ENCODE results near the gene THSD7B. TPM values are rescaled to one million over a fixed set of nuclear protein-coding genes. Genes with fewer than 3 reads are reported as not detected.
A peak's percentile ranks its signal among the peaks of the same experiment; 100 is the strongest.

THSD7B gene
- total RNA-seq, 1 donor from 2014 or later: 0.14 TPM

DNA sequence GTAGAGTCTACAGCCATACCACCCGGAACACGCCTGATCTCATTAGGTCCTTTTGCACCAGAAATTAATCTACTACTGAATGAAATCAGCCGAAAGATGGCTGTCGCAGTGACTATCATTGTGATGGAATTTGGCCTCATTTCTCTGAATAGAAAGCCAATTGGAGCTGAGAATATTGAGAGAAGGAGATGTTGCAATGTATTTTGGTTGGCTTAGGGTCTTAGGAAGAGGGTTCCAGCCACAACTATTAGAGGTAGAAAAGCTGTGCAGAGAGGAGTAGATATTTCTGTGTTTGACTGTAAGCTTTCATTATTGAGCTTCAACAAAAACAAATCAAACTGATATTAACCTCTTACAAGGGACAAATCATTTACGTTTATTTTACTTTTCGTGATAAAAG, 98.1 kb downstream of the THSD7B start:
- Histone ChIP-seq H3K27me3 (no peaks in the 10 kb centered on the region), H3K27ac (no peak overlapping the region), H3K4me1 (no peaks in the 10 kb centered on the region), H3K4me3 (no peak overlapping the region), H3K9me3 (no peaks in the 10 kb centered on the region), H3K36me3 (no peaks in the 10 kb centered on the region)
- TF ChIP-seq, protein P1, sequence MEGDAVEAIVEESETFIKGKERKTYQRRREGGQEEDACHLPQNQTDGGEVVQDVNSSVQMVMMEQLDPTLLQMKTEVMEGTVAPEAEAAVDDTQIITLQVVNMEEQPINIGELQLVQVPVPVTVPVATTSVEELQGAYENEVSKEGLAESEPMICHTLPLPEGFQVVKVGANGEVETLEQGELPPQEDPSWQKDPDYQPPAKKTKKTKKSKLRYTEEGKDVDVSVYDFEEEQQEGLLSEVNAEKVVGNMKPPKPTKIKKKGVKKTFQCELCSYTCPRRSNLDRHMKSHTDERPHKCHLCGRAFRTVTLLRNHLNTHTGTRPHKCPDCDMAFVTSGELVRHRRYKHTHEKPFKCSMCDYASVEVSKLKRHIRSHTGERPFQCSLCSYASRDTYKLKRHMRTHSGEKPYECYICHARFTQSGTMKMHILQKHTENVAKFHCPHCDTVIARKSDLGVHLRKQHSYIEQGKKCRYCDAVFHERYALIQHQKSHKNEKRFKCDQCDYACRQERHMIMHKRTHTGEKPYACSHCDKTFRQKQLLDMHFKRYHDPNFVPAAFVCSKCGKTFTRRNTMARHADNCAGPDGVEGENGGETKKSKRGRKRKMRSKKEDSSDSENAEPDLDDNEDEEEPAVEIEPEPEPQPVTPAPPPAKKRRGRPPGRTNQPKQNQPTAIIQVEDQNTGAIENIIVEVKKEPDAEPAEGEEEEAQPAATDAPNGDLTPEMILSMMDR (IDR thresholded peaks at IDR 0.05): no peak
- intact Hi-C loops (cut with DNase I): no loop called here
- no peak for ATAC-seq
- DNase-seq: no peak

DNA sequence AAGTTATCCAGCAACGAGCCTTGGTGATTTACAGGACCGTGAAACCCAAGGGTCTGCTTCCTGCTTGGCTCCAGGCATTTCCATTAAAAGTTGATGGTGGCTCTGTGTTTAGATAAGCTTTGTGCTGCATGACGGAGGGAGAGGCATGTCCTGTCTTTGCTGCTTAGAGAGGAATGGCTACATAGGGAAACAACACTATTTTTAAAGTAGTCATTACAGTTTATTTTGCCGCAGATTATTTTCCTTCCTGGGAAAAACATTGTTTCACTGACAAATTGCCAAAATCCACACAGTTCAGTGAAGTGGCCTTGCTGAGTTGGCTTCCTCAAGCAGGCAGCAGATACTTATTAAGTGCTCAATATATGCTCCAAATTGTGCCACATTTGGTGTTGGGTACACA, 98.5 kb downstream of the THSD7B start:
- H3K27ac ChIP-seq: no peak overlapping the region
- H3K27me3 ChIP-seq: no peaks in the 10 kb centered on the region
- ATAC-seq (no peak), DNase-seq (no peak)
- TF ChIP-seq, protein P1 (IDR thresholded peaks at IDR 0.05): no peak
- H3K36me3 ChIP-seq: no peaks in the 10 kb centered on the region
- intact Hi-C loops (cut with DNase I): no loop called here
- H3K9me3 ChIP-seq: no peaks in the 10 kb centered on the region
- no peaks in the 10 kb centered on the region for H3K4me1 ChIP-seq
- no peak overlapping the region for H3K4me3 ChIP-seq

DNA sequence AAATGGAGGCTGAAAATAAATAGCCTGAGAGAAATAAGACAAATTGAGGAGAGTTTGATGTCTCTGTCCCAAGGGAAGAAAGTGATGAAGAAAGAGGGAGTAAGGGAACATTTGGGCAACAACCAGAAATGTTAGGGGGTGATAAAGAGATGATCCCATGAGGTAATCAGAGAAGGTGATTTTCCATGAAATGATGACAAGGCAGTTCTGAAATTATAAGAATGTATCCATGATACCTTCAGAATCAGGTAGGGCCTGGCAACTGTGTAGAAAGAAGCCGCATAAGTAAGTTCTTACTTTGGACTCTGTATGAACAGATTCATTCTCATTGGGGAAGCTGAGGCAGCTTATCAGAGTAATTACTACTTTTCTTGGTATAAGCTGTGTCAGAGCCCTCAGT, 106.1 kb downstream of the THSD7B start:
- Histone ChIP-seq H3K9me3 (no peaks in the 10 kb centered on the region), H3K36me3 (no peaks in the 10 kb centered on the region), H3K4me3 (no peak overlapping the region), H3K27me3 (no peaks in the 10 kb centered on the region), H3K27ac (no peak overlapping the region), H3K4me1 (no peaks in the 10 kb centered on the region)
- DNase-seq: no peak
- ATAC-seq: no peak
- TF ChIP-seq, protein P1 (IDR thresholded peaks at IDR 0.05): no peak
- intact Hi-C loops (cut with DNase I): no loop called here

DNA sequence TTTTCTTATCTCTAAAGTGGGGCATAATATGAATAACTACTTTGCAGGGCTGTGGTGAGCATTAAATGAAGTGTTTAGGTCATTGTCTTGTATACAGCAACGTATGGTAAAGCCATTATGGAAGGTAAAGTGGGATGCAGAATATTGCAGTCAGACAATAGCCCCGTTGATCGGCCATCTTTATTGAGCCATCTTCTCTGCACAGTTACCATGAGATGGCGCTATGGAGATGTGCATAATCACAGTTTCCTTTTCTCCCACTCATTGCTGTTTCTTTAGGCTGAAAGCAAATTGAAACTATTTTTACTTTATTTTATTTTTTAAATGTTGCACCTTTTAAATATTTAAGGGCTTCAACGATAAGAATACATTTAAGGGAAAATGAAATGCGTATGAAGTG, 108.9 kb downstream of the THSD7B start:
- DNase-seq (no peak), ATAC-seq (peak; percentile 41)
- H3K4me3 ChIP-seq: no peak overlapping the region
- H3K9me3 ChIP-seq: no peaks in the 10 kb centered on the region
- TF ChIP-seq, protein P1 (IDR thresholded peaks at IDR 0.05): peak; percentile 27
- no peaks in the 10 kb centered on the region for H3K4me1 ChIP-seq
- H3K27ac ChIP-seq: no peak overlapping the region
- no peaks in the 10 kb centered on the region for H3K27me3 ChIP-seq
- no peaks in the 10 kb centered on the region for H3K36me3 ChIP-seq
- intact Hi-C loops (cut with DNase I): no loop called here

DNA sequence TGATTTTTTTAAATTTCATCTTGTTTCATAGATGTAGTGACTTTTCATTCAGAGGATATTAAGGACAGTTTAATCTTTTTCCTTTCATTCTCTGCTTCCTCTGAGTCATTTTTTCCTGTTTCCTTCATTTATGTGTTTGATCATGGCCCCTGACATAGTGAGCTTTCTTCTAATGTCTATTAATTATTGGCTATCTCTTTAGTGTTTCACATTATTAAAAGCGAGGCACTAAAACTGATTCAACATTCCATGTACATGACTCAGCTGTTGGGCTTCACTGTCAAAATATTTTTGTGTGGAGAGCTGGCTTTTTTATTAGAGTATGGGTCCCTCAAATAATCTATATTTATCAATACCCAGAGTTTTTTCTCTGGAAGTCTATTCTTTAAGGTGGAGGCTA, 125.8 kb downstream of the THSD7B start:
- TF ChIP-seq, protein P1 (IDR thresholded peaks at IDR 0.05): no peak
- no peaks in the 10 kb centered on the region for H3K9me3 ChIP-seq
- ATAC-seq (no peak), DNase-seq (no peak)
- H3K4me1 ChIP-seq: no peaks in the 10 kb centered on the region
- intact Hi-C loops (cut with DNase I): no loop called here
- no peaks in the 10 kb centered on the region for H3K27me3 ChIP-seq
- no peaks in the 10 kb centered on the region for H3K36me3 ChIP-seq
- no peak overlapping the region for H3K4me3 ChIP-seq
- no peak overlapping the region for H3K27ac ChIP-seq

DNA sequence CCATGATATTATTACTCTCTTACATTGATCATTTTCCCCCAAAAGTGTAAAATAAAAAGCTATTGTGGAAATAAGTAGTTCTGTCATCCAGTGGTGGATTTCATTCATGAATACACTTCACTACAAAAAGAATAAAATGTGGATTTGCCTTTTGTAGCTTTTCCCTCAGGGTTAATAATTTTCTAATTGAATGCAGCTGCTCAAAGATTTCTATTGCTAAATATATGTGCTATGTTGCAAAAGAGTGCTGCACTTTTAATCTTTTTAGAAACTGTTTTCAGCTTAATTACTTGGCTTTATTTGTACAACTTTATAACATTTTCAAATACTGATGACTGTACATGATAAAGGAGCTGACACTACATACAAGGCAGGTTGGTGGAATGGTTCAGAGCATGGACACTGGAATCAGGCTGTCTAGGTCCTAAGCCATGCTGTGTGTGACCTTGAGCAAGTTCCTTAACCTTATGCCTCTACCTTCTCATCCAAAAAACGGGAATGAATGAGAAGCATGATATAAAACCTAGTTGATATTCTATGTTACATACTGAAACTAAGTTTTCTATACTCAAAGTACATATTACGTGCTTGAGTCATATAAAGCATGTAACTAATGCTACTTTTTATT, 128.8 kb downstream of the THSD7B start:
- no peak for DNase-seq
- Histone ChIP-seq H3K27ac (no peak overlapping the region), H3K4me1 (no peaks in the 10 kb centered on the region), H3K4me3 (no peak overlapping the region), H3K27me3 (no peaks in the 10 kb centered on the region), H3K36me3 (no peaks in the 10 kb centered on the region), H3K9me3 (no peaks in the 10 kb centered on the region)
- TF ChIP-seq, protein P1 (IDR thresholded peaks at IDR 0.05): no peak
- intact Hi-C loops (cut with DNase I): no loop called here
- no peak for ATAC-seq

Data from upper lobe of right lung (tissue), 1 donor.